Tibial nerve (tissue), 3 donors: ENCODE results near the gene CRABP2.

ENCODE experiments used
- POLR2A ChIP-seq, 2 donors: fragments of 450-650 bp; IDR thresholded peaks; one replicate each; pipeline ENCODE4 v1.6.1; 2017; ENCODE audit warnings: antibody characterized with exemption in 2 of 2, mild to moderate bottlenecking in 2 of 2, moderate library complexity in 2 of 2
- TF ChIP-seq, protein P1 (sequence below), 5 experiments: fragments of 200-600 bp in 3 of 5; fragments of 450-650 bp in 2 of 5; sonication (generic) in 3 of 5; IDR thresholded peaks; one replicate each; pipeline ENCODE4 v1.5.1; 2016 to 2019; ENCODE audit warnings: antibody characterized with exemption in 5 of 5, mild to moderate bottlenecking in 3 of 5, moderate library complexity in 2 of 5

DNA sequence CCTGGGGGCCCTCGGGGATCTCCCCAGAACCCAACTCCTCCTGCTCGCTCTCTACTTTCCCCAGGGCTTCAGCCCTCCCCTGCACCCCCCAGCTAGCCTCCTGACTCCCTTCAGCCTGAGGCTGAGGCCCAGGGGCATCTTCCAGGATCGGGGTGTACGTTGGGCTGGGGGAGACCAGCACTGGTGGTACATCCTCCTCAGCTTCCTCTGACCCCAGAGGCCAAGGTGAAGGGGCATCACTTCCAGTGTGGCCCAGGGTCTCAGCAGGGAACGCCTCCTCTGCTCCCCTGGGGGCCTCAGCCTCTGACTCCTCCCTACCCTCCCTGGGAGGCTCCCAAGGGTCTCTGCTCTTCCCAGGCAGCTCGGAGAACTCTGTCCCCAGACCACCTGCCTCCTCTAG lies 35.0 kb downstream of the CRABP2 start:
- TF ChIP-seq, protein P1, sequence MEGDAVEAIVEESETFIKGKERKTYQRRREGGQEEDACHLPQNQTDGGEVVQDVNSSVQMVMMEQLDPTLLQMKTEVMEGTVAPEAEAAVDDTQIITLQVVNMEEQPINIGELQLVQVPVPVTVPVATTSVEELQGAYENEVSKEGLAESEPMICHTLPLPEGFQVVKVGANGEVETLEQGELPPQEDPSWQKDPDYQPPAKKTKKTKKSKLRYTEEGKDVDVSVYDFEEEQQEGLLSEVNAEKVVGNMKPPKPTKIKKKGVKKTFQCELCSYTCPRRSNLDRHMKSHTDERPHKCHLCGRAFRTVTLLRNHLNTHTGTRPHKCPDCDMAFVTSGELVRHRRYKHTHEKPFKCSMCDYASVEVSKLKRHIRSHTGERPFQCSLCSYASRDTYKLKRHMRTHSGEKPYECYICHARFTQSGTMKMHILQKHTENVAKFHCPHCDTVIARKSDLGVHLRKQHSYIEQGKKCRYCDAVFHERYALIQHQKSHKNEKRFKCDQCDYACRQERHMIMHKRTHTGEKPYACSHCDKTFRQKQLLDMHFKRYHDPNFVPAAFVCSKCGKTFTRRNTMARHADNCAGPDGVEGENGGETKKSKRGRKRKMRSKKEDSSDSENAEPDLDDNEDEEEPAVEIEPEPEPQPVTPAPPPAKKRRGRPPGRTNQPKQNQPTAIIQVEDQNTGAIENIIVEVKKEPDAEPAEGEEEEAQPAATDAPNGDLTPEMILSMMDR (IDR thresholded peaks at IDR 0.05) = no peak
- TF ChIP-seq POLR2A (IDR thresholded peaks at IDR 0.05) = no peak
